Skeletal muscle tissue (tissue), 4 donors: Measurements from ENCODE around the gene NR4A1. TPM values are rescaled to one million over a fixed set of nuclear protein-coding genes. Genes with fewer than 3 reads are reported as not detected.

ENCODE experiments used
- H3K27ac ChIP-seq: one replicate; pipeline ENCODE4 v1.7.0; 2013; ENCODE audit warnings: mild to moderate bottlenecking, low read depth, low read length, inconsistent platforms
- H3K27me3 ChIP-seq, 3 donors: one replicate each; pipeline ENCODE4 v1.7.0; 2013; ENCODE audit warnings: low read length in 3 of 3; ENCODE audit not compliant: control insufficient read depth in 3 of 3, insufficient read depth in 3 of 3
- H3K36me3 ChIP-seq, 3 donors: one replicate each; pipeline ENCODE4 v1.7.0; 2013; ENCODE audit warnings: low read length in 3 of 3; ENCODE audit not compliant: control insufficient read depth in 3 of 3, insufficient read depth in 3 of 3
- H3K4me1 ChIP-seq, 3 donors: one replicate each; pipeline ENCODE4 v1.7.0; 2013; ENCODE audit warnings: low read length in 3 of 3, mild to moderate bottlenecking in 3 of 3; ENCODE audit not compliant: control insufficient read depth in 3 of 3, insufficient read depth in 3 of 3
- H3K4me3 ChIP-seq, 3 donors: one replicate each; pipeline ENCODE4 v1.7.0; 2013; ENCODE audit warnings: low read length in 3 of 3
- H3K9ac ChIP-seq, 3 donors: one replicate each; pipeline ENCODE4 v1.7.0; 2013; ENCODE audit warnings: low read length in 3 of 3, mild to moderate bottlenecking in 3 of 3, moderate library complexity in 2 of 3, low read depth in 1 of 3
- H3K9me3 ChIP-seq, 3 donors: one replicate each; pipeline ENCODE4 v1.7.0; 2013; ENCODE audit warnings: low read length in 3 of 3; ENCODE audit not compliant: control insufficient read depth in 3 of 3
- total RNA-seq: library from RNA; depleted of rRNA; stranded (reverse); fragments of >200 nt; gene quantifications from one replicate; pipeline ENCODE4 v1.2.3, GENCODE V29; 2014
- donor health status: Osteomylitis.

Gene NR4A1
- total RNA-seq, 1 donor from 2014 or later, result 24.5 TPM

DNA sequence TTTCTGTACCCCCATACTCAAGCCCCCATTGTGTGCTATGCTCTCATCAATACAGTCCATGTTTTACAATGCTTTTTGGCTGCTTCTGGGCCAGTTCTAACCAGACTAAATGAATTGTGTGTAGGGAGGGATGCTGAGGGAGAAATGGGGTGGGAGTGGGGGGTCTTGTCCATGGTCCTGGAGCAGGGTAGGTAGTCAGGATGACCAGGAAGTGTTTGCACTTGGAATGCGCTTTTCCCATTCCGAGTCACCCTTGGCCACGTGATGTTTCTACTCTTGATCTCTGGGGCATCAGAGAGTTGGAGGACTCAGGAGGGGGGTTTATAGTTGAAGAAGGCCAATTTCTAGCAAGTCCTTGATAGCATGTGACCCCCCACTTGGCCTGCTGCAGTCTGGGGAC, 27.0 kb downstream of the NR4A1 start:
- H3K27ac ChIP-seq, result no peak overlapping the region
- no peak overlapping the region for H3K9ac ChIP-seq
- peaks cover 36 to 49% (median 40%) of the 10 kb centered on the region in 3 donors for H3K36me3 ChIP-seq
- H3K27me3 ChIP-seq, result no peaks in the 10 kb centered on the region
- peaks cover 36 to 50% (median 40%) of the 10 kb centered on the region in 3 donors for H3K4me1 ChIP-seq
- H3K4me3 ChIP-seq, result no peak overlapping the region
- no peaks in the 10 kb centered on the region for H3K9me3 ChIP-seq

DNA sequence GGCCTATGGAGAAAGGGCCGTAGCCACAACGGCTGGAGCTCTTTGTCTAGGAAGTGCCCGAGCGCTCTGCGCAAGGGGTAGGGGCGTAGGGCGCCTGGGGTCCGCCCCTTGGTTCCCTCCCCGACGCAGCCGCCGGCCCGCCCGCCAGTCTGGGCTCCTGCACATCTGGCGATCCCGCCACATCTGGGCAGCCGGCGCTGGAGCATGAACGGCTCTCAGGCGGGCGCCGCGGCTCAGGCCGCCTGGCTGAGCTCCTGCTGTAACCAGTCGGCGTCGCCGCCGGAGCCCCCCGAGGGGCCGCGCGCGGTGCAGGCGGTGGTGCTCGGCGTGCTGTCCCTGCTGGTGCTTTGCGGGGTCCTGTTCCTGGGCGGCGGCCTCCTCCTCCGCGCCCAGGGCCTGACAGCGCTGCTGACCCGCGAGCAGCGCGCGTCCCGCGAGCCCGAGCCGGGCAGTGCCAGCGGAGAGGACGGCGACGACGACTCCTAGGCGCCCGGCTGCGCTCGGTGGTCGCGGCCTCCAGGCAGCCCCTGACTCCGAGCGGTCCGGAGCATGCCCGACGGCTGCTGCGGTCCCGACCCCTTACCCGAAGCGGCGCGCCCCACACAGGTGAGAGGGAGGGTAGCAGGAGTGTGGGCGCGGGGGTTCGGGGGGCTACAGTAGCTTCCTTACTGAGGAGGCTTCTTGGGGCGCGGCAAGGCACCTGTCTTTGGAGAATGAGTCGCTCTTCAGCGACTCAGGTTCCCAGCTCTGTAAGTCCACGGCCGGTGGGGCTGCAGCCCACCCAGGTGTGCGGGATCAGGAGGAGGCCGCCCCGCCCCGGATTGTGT, 28.5 kb downstream of the NR4A1 start, which contains the start of gene SMIM41:
TSS of gene SMIM41 (plus strand) at position 129 of the 827 bp plus-strand sequence. CDS start at position 205, 76 bp downstream.
- Histone ChIP-seq H3K27ac (peak within 1 kb of the TSS; percentile 82), H3K9ac (peak within 1 kb of the TSS; percentile 61 to 73 (median 67)), H3K4me3 (no peak within 1 kb of the TSS), H3K36me3 (peaks cover 26 to 35% (median 29%) of the 10 kb centered on the region in 3 donors), H3K9me3 (no peaks in the 10 kb centered on the region), H3K4me1 (peaks cover 35 to 47% (median 41%) of the 10 kb centered on the region in 3 donors), H3K27me3 (no peaks in the 10 kb centered on the region)

DNA sequence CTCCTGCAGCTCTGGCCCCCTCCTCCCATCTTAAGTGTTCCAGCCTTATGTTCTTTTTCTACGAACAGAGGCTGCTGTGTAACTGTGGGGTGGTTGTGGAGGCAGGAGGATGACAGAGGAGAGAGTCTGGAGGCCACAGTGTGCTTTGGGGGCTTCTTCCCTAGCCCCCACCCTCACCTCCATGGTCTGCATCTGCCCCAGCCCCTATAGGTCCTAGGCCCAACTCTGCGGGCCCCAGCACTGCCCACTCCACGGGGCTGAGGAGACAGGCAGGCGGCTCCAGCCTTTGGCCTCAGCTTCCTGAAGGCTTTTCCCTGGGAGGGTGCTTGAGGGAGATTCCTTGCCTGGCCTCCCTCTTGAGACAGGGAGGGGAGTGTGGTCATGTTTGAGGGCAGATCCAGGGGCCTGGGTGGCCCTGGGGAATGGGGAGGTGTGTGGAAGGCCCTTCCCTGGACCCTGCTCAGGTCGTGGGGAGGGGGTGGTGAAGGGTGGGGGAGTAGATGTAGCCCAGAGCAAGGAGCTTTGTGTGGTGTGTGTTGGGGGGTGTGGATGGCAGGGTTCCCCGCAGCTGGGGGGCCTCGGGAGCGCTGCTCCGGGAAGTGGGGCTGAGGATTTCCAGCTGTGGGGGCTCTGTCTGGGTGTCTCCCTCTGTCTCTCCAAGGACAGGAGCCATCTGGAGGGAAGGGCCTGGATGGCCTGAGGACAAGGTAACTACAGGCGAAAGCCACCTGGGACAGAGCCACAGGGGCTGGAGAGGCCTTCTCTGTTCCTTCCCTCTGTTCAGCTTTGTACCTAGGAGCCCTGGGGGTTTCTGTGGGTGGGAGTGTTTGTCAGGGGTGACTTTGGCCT, 29.4 kb downstream of the NR4A1 start:
- peaks cover 18 to 27% (median 21%) of the 10 kb centered on the region in 3 donors for H3K36me3 ChIP-seq
- no peak overlapping the region for H3K4me3 ChIP-seq
- H3K27me3 ChIP-seq, result peaks cover 0 to 3% (median 0%) of the 10 kb centered on the region in 3 donors
- H3K27ac ChIP-seq, result peak overlapping the region; percentile 82
- peaks cover 40 to 55% (median 48%) of the 10 kb centered on the region in 3 donors for H3K4me1 ChIP-seq
- H3K9ac ChIP-seq, result peak overlapping the region; percentile 61 to 73 (median 67)
- no peaks in the 10 kb centered on the region for H3K9me3 ChIP-seq

DNA sequence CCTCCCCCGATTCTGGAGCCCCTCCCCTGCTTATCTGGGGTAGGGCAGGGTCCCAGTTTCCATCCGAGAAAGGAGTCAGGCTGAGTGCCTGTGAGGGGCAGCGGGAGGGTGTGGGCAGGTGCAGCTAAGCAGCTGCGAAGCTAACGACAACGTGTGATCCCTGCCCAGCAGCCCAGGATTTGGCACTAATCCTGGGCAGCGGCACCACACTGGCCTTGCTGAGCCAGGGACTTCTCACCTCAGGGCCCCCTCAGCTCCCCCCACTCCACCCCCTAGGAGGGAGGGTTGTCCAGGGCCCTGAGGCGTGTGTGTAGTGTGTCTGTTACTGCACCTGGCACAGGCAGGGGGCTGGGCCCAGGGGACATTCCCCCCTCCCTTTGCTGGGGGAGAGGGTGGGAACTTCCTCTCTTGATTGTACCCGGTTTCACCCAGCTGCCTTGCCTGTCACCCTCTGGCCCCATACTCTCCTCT, 30.1 kb downstream of the NR4A1 start:
- peak overlapping the region in 1 of 3 donors; percentile 23 for H3K4me3 ChIP-seq
- H3K27me3 ChIP-seq, result peaks cover 0 to 3% (median 0%) of the 10 kb centered on the region in 3 donors
- H3K36me3 ChIP-seq, result peaks cover 17 to 23% (median 18%) of the 10 kb centered on the region in 3 donors
- peaks cover 47 to 62% (median 55%) of the 10 kb centered on the region in 3 donors for H3K4me1 ChIP-seq
- H3K9ac ChIP-seq, result peak overlapping the region; percentile 61 to 73 (median 67)
- peak overlapping the region; percentile 82 for H3K27ac ChIP-seq
- no peaks in the 10 kb centered on the region for H3K9me3 ChIP-seq

DNA sequence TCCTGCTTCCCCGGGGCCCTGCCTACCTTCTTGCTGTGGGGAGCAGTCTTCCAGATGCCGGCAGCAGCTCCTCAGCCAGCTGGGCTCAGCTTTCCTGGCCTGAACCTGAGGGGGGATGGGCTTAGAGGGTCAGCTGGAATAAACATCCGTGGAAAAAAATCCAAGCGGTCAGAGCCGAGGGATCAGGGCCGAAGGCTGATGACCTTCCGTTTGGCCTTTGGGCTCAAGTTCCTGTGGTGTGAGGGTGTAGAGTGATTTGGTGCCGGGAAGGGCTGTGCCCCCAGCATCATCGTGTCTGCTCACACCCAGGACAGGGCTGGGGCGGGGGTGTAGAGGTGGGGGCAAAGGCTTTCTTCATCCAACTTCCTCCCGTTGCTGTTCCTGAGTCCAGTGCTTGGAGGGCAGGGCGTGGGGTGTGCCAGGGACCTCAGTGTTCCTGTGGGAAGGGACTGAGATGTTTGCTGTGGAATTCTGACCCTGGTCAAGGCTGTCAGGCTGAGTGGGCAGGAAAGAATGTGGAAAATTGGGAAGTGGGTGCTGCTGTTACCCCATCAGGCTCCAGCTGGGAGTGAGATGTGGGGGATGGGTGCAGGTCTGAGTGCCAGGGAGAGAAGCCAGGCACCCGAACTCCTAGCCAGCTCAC, 30.9 kb downstream of the NR4A1 start:
- Histone ChIP-seq H3K27ac (peak overlapping the region; percentile 82), H3K36me3 (peaks cover 8 to 15% (median 10%) of the 10 kb centered on the region in 3 donors), H3K27me3 (peaks cover 0 to 3% (median 0%) of the 10 kb centered on the region in 3 donors), H3K9ac (peak overlapping the region; percentile 61 to 73 (median 67)), H3K9me3 (no peaks in the 10 kb centered on the region), H3K4me3 (peak overlapping the region; percentile 22 to 43 (median 23)), H3K4me1 (peaks cover 56 to 70% (median 63%) of the 10 kb centered on the region in 3 donors)

DNA sequence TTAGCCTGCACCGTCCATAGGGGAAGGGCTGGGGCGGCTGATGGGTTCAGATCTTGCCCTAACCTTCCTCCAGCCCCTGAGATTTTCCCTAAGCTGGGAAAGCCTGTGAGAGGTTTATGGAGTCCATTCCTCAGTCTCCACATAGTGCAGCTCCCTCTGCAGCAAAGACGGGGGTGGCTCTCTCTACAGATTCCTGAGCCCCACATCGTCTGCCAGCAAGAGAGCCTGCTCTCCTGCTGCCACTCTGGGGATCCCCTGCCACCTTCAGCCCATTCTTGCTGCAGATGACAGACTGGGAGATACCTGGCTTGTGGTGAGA, 31.4 kb downstream of the NR4A1 start:
- peak overlapping the region; percentile 38 to 73 (median 38) for H3K9ac ChIP-seq
- no peaks in the 10 kb centered on the region for H3K9me3 ChIP-seq

DNA sequence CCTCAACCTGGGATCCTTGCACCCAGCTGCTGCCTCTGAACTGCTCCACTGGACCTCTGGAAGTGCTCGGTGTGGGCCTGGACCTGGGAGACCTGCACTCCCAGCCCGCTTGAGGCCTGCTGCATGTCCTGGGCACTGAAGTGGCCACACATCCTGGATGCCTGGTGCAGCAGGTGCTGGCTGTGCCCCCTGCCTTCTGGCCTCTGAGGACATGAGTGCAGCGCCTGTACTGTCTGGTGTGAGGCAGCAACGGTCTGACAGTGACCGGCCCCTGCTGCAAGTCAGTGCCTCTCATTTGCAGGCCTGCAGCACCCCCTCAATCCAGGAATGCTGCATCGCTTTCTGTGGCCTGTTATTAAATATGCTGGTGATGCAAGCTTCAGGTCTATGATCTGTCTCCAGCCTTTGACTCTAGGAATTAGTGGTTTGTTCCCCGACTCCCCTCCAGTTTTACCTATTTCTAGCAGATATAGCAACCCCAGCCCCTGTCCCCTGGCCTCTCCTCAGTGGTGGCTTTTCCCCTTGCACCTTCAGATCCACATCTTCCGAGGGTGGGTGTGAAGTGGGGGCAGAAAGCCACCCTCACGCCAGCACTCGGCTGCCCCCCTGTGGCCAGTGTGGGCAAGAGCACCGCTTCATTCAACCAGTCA, 31.9 kb downstream of the NR4A1 start:
- Histone ChIP-seq H3K9me3 (no peaks in the 10 kb centered on the region), H3K27ac (peak overlapping the region; percentile 82), H3K36me3 (peaks cover 1 to 7% (median 3%) of the 10 kb centered on the region in 3 donors), H3K4me1 (peaks cover 65 to 80% (median 73%) of the 10 kb centered on the region in 3 donors), H3K4me3 (no peak overlapping the region), H3K9ac (peak overlapping the region; percentile 38 to 73 (median 38)), H3K27me3 (peaks cover 0 to 3% (median 0%) of the 10 kb centered on the region in 3 donors)

More for the DNA sequence above, 31.4 kb downstream of the NR4A1 start:
- peaks cover 60 to 75% (median 68%) of the 10 kb centered on the region in 3 donors for H3K4me1 ChIP-seq
- peak overlapping the region; percentile 82 for H3K27ac ChIP-seq
- peaks cover 6 to 11% (median 8%) of the 10 kb centered on the region in 3 donors for H3K36me3 ChIP-seq
- H3K4me3 ChIP-seq, result no peak overlapping the region
- peaks cover 0 to 3% (median 0%) of the 10 kb centered on the region in 3 donors for H3K27me3 ChIP-seq

DNA sequence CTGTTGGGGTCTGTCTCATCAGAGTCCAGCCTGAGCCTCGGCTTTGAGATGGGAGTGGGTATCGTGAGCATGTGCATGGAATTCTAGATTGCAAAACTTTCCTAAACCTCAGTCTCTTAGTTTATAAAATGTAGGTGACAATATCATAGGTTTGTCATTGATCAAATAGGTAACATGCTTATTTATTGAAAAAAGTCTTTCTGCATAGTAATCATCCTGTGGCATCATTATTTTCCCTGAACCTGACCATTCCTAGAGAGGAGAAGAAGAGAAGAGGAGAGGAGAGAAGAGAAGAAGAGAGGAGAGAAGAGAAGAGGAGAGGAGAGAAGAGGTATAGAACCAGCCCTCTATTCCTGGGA, 32.4 kb downstream of the NR4A1 start:
- Histone ChIP-seq H3K9ac (peak overlapping the region in 1 of 3 donors; percentile 73), H3K4me3 (no peak overlapping the region), H3K36me3 (peaks cover 0 to 2% (median 0%) of the 10 kb centered on the region in 3 donors), H3K4me1 (peaks cover 70 to 83% (median 78%) of the 10 kb centered on the region in 3 donors), H3K27me3 (peaks cover 0 to 6% (median 0%) of the 10 kb centered on the region in 3 donors), H3K27ac (no peak overlapping the region), H3K9me3 (no peaks in the 10 kb centered on the region)
